HG03354 (cell line): ENCODE measurements around the gene DUSP8.

ENCODE experiments used
- ATAC-seq: cut with Tn5 transposase; IDR thresholded peaks from one replicate; pipeline ENCODE4 v1.9.1; 2021; ENCODE audit warnings: mild to moderate bottlenecking; ENCODE audit not compliant: unreplicated experiment, poor library complexity, severe bottlenecking

DUSP8 gene

DNA sequence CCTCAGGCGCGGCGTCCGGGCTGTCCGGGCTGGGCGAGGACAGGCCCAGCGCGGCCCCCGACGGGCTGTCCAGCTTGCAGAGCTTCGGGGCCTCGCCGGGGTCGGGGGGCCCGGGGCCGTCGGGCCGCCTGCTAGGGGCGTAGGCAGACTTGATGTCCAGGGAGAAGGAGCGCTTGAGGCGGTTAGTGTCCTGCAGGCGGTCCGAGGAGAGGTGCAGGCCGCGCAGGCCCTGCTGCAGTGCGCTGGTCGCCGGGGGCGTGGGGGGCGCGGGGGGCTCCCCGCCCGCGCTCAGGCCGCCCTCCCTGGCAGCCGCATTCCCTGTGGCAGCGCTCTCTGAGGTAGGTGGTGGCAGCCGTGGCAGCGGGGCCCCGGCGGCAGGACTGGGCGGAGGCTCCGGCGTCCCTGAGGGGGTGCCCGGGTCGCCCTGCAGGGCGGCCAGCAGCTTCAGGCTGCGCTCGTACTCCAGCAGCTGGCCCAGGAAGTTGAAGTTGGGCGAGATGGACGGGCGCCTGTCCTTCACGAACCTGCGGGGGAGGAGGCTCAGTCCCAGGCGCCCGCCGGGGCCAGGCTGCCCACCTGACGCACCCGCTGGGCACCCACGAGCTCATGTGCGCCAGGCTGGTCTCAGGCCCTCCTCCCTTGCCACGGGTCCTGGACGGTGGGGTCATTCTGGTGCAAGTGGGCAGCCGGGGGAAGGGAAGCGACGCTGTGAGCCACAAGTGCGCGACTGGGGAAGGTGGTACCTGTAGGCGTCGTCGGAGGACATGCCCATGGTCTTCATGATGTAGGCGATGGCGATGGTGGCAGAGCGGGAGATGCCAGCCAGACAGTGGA lies 14.8 kb downstream of the DUSP8 start:
- no peak for ATAC-seq

DNA sequence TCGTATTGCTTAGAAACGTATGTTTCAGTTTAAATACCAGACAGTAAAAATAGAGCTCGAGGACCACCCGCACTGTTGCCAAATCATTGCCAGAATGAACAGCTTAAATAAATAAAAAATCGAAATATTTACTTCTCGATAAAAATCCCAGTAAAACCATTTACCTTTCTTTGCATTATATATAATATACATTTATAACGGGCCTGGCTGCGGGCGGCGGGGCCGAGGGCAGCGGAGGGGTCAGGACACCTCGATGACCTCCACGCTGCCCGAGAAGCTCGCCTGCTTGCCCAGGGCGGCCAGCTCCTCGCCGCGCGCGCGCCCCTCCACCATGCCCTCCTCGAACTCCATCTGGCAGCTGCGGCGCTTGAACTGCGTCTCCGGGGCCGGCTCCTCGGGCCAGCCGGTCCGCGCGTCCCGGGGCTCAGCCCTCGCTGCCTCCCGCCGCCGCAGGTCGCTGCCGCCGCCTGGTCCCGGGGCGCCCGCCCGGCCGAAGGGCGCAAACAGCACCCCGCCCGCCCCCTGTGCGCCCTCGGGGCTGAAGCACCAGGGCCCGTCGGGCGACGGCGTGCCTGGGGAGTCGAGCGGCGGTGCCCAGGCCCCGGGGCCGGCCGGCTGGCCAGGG lies 15.7 kb downstream of the DUSP8 start:
- ATAC-seq = no peak

DNA sequence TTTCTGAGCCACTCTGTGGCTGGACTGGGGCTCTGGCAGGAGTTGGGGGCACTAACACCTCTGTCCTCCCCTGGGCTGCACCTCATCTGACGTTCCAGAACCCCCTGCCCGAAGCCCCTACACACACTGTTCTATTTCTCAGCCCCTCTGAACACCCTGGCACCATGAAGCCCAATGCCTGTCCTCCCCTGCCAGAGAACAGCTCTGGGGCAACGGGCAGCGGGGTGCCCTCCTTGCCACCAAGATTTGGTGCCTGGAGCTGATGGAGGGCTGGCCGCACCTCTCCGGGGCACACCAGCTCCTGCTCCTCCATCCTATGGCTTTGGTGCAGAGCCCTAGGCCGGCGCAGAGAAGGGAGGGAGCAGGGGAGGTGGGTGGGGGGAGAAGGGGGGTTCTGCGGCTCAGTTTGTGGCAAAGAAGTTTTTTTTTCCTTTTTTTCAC lies 16.3 kb downstream of the DUSP8 start:
- no peak for ATAC-seq

- ATAC-seq = no peak
These were observed 16.9 kb downstream of the DUSP8 start for GRCh38 chr11:1554981-1555712.

DNA sequence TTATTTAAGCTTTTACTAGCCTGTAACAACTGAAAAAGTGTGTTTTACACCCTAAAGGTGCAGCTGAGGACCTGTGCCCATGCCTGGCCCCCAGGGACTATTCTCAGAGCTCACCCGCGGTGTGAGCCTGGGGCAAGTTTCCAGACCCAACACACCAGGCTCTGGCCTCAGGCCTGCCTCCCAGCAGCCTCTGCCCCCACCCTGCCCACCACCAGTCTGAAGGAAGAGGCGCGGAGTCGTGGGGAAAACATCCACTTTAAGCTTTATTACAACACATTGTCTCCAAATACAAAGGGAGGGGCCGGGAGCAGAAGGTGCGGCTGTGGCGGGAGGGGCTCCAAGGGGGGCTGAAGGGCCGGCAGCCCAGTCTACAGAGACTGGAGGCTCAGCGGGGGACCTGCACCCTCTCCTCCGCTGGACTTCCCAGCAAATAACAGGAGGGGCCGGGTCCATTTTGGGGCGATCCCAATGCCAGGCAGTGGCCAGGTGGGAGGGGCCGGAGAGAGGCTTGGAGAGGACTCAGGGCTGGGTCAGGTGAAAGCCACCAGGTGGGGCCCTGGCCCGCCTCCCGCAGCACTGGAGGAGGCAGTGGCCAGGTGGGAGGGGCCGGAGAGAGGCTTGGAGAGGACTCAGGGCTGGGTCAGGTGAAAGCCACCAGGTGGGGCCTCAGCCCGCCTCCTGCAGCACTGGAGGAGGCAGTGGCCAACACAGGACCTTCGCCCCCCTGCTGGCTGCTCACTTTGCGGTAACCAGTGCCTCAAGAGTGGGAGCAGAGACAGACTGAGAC lies 18.1 kb downstream of the DUSP8 start:
- ATAC-seq = no peak

GRCh38 chr11:1549338-1550330 lies 22.4 kb downstream of the DUSP8 start:
- no peak for ATAC-seq

DNA sequence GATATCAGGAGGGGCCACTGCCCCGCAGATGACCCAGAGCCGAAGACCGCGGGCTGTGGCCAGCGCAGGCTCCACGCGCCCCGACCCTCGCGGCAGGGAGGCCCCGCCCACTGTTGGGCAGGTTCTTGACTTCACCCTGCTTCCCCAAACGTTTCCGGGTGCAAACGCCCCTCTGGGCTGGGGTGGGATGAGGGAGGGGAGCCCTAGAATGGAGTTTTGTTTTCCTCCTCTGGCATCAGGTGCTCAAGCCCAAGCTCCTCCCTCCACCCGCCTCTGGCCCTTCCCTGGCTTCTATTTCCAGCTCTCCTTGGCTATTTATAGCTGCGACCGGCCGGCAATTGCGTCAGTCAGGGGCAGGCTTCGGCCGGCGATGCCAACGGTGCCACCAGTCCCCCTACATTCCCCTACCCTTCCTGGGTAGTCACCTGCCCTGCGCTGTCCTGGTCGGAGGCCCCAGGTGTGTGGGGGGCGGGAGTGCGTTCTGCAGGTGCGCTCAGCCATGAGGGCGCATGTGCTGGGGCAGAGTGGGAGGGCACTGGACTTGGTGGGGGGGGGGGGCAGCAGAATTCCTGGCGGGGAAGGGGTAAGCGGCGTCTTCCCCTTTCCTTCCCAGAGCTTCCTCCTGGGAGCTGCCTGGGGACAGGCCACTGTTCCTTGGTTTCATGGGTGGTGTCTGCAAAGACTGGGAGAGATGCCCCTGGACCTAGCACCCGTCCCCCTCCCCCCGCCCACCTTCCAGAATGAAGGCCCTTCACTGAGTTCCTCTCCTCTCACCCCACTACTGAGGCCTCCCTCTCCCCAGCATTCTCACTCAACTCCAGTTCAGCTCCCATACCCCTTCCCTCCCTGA lies 23.6 kb downstream of the DUSP8 start:
- ATAC-seq = no peak

DNA sequence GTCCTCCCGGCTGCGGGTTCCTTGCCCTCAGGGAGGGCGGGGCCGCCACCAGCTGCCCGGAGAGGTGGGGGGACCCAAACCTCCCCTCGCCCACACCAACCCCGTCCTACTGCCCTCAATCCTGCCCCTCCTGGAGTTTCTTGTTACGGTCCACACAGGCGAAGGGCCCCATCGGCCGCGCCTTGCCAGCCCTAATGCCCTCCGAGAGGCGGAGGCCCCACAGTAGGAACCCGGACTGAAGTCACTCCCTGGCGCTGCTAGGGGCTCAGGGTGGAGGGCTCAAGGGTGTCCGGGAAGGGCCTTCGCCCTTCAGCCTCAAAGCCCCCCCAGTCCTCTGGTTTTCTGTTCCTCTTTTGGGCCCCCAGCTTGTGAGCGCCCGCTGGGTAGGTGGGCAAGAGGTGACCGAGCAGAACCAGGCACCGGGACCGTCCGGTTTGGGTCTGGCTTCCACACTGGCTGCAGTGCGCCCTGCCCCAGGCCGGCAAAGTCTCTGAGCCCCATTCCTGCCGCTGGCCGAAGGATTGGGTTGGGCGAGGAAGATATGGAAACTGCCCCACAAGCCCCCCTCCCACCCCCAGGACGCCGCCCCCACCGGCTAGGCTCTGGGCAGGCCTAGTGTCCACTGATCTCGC lies 24.5 kb downstream of the DUSP8 start:
- ATAC-seq = no peak

DNA sequence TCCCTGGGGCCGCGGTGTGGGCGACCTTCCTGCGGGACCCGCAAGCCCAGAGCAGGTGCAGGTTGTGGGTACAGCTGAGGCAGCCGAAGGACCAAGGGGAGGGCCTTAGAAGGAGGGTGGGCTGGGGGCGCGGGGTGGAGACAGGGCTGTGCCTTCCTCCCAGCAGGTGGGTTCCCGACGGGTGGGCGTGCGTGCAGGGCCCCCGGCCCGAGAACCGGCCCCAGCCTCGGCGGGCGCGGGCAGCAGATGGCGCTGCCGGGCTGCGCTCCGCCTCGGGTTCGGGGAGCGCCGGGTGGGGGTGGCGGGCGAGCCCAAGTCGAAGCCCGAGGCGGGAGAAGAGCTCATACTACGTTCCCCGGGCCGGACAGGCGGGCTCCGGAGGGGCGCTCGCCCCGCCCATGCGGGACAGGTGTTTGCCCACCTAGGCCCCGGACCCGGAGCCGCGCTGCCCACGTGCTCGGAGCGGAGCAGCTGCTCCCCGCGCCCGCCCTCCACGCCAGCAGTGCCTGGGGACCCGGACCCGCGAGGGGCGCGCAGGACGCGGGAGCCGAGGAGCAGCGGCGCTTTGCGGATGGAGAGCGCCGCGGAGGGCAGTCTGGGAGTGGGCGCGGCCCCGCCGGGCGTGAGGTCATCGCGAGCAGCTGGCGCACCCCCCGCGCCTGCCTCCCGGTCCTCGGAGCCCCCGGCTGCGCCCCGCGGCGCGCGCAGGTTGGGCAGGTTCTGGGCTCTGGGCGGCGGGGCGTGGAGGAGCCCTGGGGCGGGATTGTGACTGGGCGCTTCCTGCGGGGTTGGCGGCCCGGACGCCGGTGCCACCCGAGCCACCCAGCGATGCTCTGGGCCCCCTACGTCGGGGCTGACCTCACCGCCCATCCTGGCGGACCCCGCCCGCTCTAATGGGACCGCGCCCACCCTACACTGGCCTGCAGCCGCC lies 25.3 kb downstream of the DUSP8 start:
- no peak for ATAC-seq

GRCh38 chr11:1546077-1546535 lies 26.0 kb downstream of the DUSP8 start:
- no peak for ATAC-seq

DNA sequence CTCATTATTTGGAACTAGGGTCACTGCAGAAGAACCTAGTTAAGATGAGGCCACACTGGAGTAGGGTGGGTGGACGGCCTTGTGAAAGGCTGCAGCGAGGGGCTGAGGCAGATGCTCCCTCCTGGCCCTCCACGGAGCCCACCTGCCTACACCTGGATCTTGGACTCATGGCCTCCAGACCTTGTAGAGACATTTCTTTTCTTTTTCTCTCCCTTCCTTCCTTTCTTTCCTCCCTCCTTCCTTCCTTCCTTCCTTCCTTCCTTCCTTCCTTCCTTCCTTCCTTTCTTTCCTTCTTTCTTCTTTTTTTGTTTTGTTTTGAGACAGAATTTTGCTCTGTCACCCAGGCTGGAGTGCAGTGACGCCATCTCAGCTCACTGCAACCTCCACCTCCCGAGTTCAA lies 26.6 kb downstream of the DUSP8 start:
- ATAC-seq = no peak

GRCh38 chr11:1544536-1544935 lies 27.5 kb downstream of the DUSP8 start:
- ATAC-seq = no peak

GRCh38 chr11:1543606-1544263 lies 28.3 kb downstream of the DUSP8 start:
- ATAC-seq = no peak

GRCh38 chr11:1542267-1542666 lies 29.8 kb downstream of the DUSP8 start:
- ATAC-seq = no peak

GRCh38 chr11:1541474-1542204 lies 30.4 kb downstream of the DUSP8 start:
- ATAC-seq = no peak
